ENCODE measurements around the gene PTPRE.

GRCh38 chr10:128025437-128025836 lies 118.5 kb downstream of the PTPRE start:
- TF ChIP-seq, protein P1, sequence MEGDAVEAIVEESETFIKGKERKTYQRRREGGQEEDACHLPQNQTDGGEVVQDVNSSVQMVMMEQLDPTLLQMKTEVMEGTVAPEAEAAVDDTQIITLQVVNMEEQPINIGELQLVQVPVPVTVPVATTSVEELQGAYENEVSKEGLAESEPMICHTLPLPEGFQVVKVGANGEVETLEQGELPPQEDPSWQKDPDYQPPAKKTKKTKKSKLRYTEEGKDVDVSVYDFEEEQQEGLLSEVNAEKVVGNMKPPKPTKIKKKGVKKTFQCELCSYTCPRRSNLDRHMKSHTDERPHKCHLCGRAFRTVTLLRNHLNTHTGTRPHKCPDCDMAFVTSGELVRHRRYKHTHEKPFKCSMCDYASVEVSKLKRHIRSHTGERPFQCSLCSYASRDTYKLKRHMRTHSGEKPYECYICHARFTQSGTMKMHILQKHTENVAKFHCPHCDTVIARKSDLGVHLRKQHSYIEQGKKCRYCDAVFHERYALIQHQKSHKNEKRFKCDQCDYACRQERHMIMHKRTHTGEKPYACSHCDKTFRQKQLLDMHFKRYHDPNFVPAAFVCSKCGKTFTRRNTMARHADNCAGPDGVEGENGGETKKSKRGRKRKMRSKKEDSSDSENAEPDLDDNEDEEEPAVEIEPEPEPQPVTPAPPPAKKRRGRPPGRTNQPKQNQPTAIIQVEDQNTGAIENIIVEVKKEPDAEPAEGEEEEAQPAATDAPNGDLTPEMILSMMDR (conservative IDR thresholded peaks at IDR 0.05; ENCODE audit: low read length) = no peak
- TF ChIP-seq EZH2phosphoT487 (IDR thresholded peaks at IDR 0.05; ENCODE audit: borderline replicate concordance) = no peak

Data from Loucy (cell line).